Heart left ventricle (tissue), 13 donors: ENCODE data around the gene CALB2.
"Not testable (repeated sequence)": the region's sequence is repeated elsewhere in the genome, so short reads cannot be mapped to it uniquely, and the experiment has no call there.

Source experiments
- CTCF ChIP-seq, 12 donors: fragments of 200-600 bp; sonication (generic) in 4 of 12; IDR thresholded peaks; one replicate each; pipeline versions ENCODE4 v1.5.0 to v1.8.0; 2018 to 2022; ENCODE audit warnings: antibody characterized with exemption in 12 of 12, mild to moderate bottlenecking in 5 of 12
- POLR2A ChIP-seq, 2 donors: fragments of 450-650 bp; IDR thresholded peaks; one replicate each; pipeline ENCODE4 v1.6.1; 2017; ENCODE audit warnings: antibody characterized with exemption in 2 of 2, mild to moderate bottlenecking in 2 of 2, moderate library complexity in 2 of 2
- donor health status: ischemic (EF 13 %, LVEDD 7.1; RV severe dilation, severe dysfunction).
- donor health status: DM: no; HTN: yes; CAD: no.
- donor health status: DM: no; HTN: no; CAD: no.
- donor health status: ischemic (EF 25% LVEDD 6.9; RV normal size, moderate dysfunction).
- donor health status: ischemic (EF 25% LVEDD 5.7; RV mildly dilated, moderate dysfunction).
- donor health status: ischemic (EF 35%, LVEDD 5.7; RV mildly dilated, moderate dysfunction).
- donor health status: nonischemic (EF 11% LVEDD 7.7; RV severe dilation, severe dysfunction).
- donor health status: DM: yes; HTN: yes; CAD: no.
- donor health status: PGD.
- donor health status: ischemic (EF 29% LVEDD 5.4; RV normal size, mild dysfunction).
- donor health status: nonischemic (EF 23%, LVEDD 6.1; RV moderate dilation, normal function).

GRCh38 chr16:71356936-71357335 lies 1.6 kb upstream of the CALB2 start:
- not testable (repeated sequence) for TF ChIP-seq CTCF, POLR2A (IDR thresholded peaks at IDR 0.05)
